Neuronal stem cell (in vitro differentiated cells): ENCODE data around the gene IFFO2.

Experiments
- DNase-seq: peaks from one replicate; pipeline ENCODE4 v3.0.0-alpha.2; 2013; ENCODE audit warnings: low spot score
- H2AFZ ChIP-seq: one replicate; pipeline ENCODE4 v1.6.1; 2013; ENCODE audit warnings: mild to moderate bottlenecking, low read length, inconsistent platforms
- H2AK5ac ChIP-seq: 2 replicates; pipeline ENCODE4 v1.6.1; 2013; ENCODE audit warnings: low read depth, mild to moderate bottlenecking, inconsistent platforms, low read length, moderate library complexity, mixed read lengths
- H2BK120ac ChIP-seq: 2 replicates; pipeline ENCODE4 v1.6.1; 2013; ENCODE audit warnings: low read depth, mild to moderate bottlenecking, inconsistent platforms, low read length, moderate library complexity, mixed read lengths
- H2BK12ac ChIP-seq: one replicate; pipeline ENCODE4 v1.6.1; 2013; ENCODE audit warnings: low read length, inconsistent platforms
- H2BK15ac ChIP-seq: 2 replicates; pipeline ENCODE4 v1.6.1; 2013; ENCODE audit warnings: mild to moderate bottlenecking, low read length, inconsistent platforms, mixed read lengths
- H2BK5ac ChIP-seq: one replicate; pipeline ENCODE4 v1.6.1; 2013; ENCODE audit warnings: inconsistent platforms, mild to moderate bottlenecking, low read length, moderate library complexity
- H3K14ac ChIP-seq: one replicate; pipeline ENCODE4 v1.6.1; 2013; ENCODE audit warnings: low read length, inconsistent platforms
- H3K18ac ChIP-seq: 2 replicates; pipeline ENCODE4 v1.6.1; 2013; ENCODE audit warnings: low read length, inconsistent platforms
- H3K23ac ChIP-seq: 2 replicates; pipeline ENCODE4 v1.6.1; 2013; ENCODE audit warnings: low read depth, mild to moderate bottlenecking, mixed read lengths, low read length, inconsistent platforms; ENCODE audit not compliant: poor library complexity
- H3K27ac ChIP-seq: replicated peaks from 3 replicates; pipeline ENCODE4 v1.5.1; 2013; ENCODE audit warnings: low read length, inconsistent platforms
- H3K27me3 ChIP-seq, 3 experiments: 2 replicates each; pipeline ENCODE4 v1.6.1; 2013; ENCODE audit warnings: low read length in 3 of 3, mild to moderate bottlenecking in 2 of 3, inconsistent platforms in 1 of 3, low read depth in 1 of 3, mixed read lengths in 1 of 3, moderate library complexity in 1 of 3; ENCODE audit not compliant: control insufficient read depth in 3 of 3, insufficient read depth in 3 of 3
- H3K36me3 ChIP-seq, 2 donors: replicated peaks in 1 of 2; 2 replicates each; pipeline ENCODE4 v1.6.1; 2013; ENCODE audit warnings: low read length in 2 of 2; ENCODE audit not compliant: control insufficient read depth in 2 of 2, insufficient read depth in 2 of 2
- H3K4ac ChIP-seq: 2 replicates; pipeline ENCODE4 v1.6.1; 2013; ENCODE audit warnings: inconsistent platforms, mild to moderate bottlenecking, low read length, moderate library complexity
- H3K4me1 ChIP-seq, 2 donors: 1 replicate in 1 of 2; 2 replicates in 1 of 2; pipeline ENCODE4 v1.6.1; 2013; ENCODE audit warnings: low read length in 2 of 2, low read depth in 1 of 2; ENCODE audit not compliant: control insufficient read depth in 2 of 2, insufficient read depth in 1 of 2
- H3K4me2 ChIP-seq: one replicate; pipeline ENCODE4 v1.6.1; 2013; ENCODE audit warnings: mild to moderate bottlenecking, low read length, inconsistent platforms; ENCODE audit not compliant: insufficient read depth, poor library complexity, severe bottlenecking
- H3K4me3 ChIP-seq, 2 donors: 2 replicates each; pipeline ENCODE4 v1.5.1; 2013; ENCODE audit warnings: low read length in 2 of 2, mild to moderate bottlenecking in 2 of 2, inconsistent platforms in 1 of 2, moderate library complexity in 1 of 2
- H3K79me1 ChIP-seq: one replicate; pipeline ENCODE4 v1.6.1; 2013; ENCODE audit warnings: low read depth, mild to moderate bottlenecking, inconsistent platforms, low read length, moderate library complexity
- H3K9ac ChIP-seq: one replicate; pipeline ENCODE4 v1.6.1; 2013; ENCODE audit warnings: mild to moderate bottlenecking, low read depth, low read length, inconsistent platforms; ENCODE audit not compliant: poor library complexity
- H3K9me3 ChIP-seq, 2 donors: replicated peaks in 1 of 2; 2 replicates each; pipeline versions ENCODE3 to v1.6.1; 2013; ENCODE audit warnings: low read length in 2 of 2, mild to moderate bottlenecking in 2 of 2, inconsistent platforms in 1 of 2, low read depth in 1 of 2, mixed read lengths in 1 of 2, moderate library complexity in 1 of 2; ENCODE audit not compliant: control insufficient read depth in 2 of 2, insufficient read depth in 1 of 2
- H4K8ac ChIP-seq: one replicate; pipeline ENCODE4 v1.6.1; 2013; ENCODE audit warnings: low read depth, mild to moderate bottlenecking, inconsistent platforms, low read length, moderate library complexity
- H4K91ac ChIP-seq: one replicate; pipeline ENCODE4 v1.6.1; 2013; ENCODE audit warnings: low read length, low read depth, mild to moderate bottlenecking, inconsistent platforms; ENCODE audit not compliant: poor library complexity
- WGBS, 2 donors: extraction: QIAGEN DNeasy Blood & Tissue Kit; methylation state at CpG; one replicate each; pipeline ENCODE4 v1.1.7; 2013; ENCODE audit warnings: missing lambda C conversion rate in 2 of 2, mixed read lengths in 1 of 2; ENCODE audit not compliant: insufficient read length in 2 of 2, insufficient replicate concordance in 1 of 2; ENCODE audit errors: extremely low coverage in 2 of 2; 5-methylcytosine and 5-hydroxymethylcytosine counted together

IFFO2 gene

GRCh38 chr1:18865176-18865575 is 91.3 kb downstream of the IFFO2 start:
- Histone ChIP-seq H2AK5ac (no peak overlapping the region), H3K18ac (peak overlapping the region; percentile 69), H4K8ac (no peak overlapping the region), H3K27me3 (peaks cover 0 to 49% (median 0%) of the 10 kb centered on the region in 3 experiments), H3K4ac (no peak overlapping the region), H3K4me1 (no peaks in the 10 kb centered on the region), H3K14ac (no peak overlapping the region), H2BK120ac (no peak overlapping the region), H3K9me3 (no peaks in the 10 kb centered on the region), H3K9ac (peak overlapping the region; percentile 75), H2BK5ac (no peak overlapping the region), H2BK12ac (no peak overlapping the region), H2BK15ac (no peak overlapping the region), H3K4me2 (no peak overlapping the region), H3K4me3 (peak overlapping the region in 1 of 2 donors; percentile 13), H3K36me3 (no peaks in the 10 kb centered on the region), H4K91ac (no peak overlapping the region), H3K27ac (no peak overlapping the region), H3K23ac (no peak overlapping the region), H3K79me1 (peaks cover 2% of the 10 kb centered on the region), H2AFZ (no peak overlapping the region)
- DNase-seq: no peak
- WGBS, 2 donors: no CpG with 5 or more reads among the region's 9 CpGs

GRCh38 chr1:18861590-18861989 is 94.9 kb downstream of the IFFO2 start:
- H3K9me3 ChIP-seq: peaks cover 0 to 5% of the 10 kb centered on the region in 2 donors
- H2AK5ac ChIP-seq: no peak overlapping the region
- no CpG with 5 or more reads among the region's 8 CpGs for WGBS, 2 donors
- H4K91ac ChIP-seq: no peak overlapping the region
- no peak overlapping the region for H2BK12ac ChIP-seq
- no peak overlapping the region for H2BK5ac ChIP-seq
- H3K36me3 ChIP-seq: no peaks in the 10 kb centered on the region
- peaks cover 2% of the 10 kb centered on the region for H3K79me1 ChIP-seq
- no peak for DNase-seq
- no peak overlapping the region for H3K9ac ChIP-seq
- H3K4ac ChIP-seq: no peak overlapping the region
- H3K23ac ChIP-seq: no peak overlapping the region
- H3K4me1 ChIP-seq: no peaks in the 10 kb centered on the region
- no peak overlapping the region for H2BK15ac ChIP-seq
- H2BK120ac ChIP-seq: no peak overlapping the region
- H3K14ac ChIP-seq: no peak overlapping the region
- H3K18ac ChIP-seq: peak overlapping the region; percentile 41
- no peak overlapping the region for H3K4me2 ChIP-seq
- no peak overlapping the region for H4K8ac ChIP-seq
- peaks cover 0 to 44% (median 0%) of the 10 kb centered on the region in 3 experiments for H3K27me3 ChIP-seq
- no peak overlapping the region for H2AFZ ChIP-seq
- no peak overlapping the region for H3K27ac ChIP-seq
- no peak overlapping the region for H3K4me3 ChIP-seq

DNA sequence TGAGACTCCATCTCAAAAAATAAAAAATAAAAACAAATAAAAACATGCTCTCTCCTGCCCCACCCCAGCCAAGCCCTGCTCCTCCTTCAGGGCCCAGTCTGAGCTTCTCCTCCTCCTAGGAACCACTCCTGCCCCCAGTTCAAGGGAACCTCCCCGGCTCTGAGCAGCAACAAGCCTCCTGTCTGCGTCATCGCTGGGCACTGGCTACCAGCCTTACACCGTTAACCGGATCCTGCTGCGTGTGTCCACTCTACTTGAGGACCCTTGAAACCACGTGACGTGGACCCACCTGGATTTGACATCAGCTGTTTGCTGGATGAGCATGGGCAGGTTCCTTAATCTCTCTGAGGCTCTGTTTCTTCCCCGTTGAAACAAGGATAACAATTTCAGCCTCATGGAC is 95.4 kb downstream of the IFFO2 start:
- Histone ChIP-seq H2BK15ac (no peak overlapping the region), H3K9me3 (peaks cover 0 to 5% of the 10 kb centered on the region in 2 donors), H3K79me1 (peaks cover 2% of the 10 kb centered on the region), H4K91ac (no peak overlapping the region), H4K8ac (no peak overlapping the region), H3K18ac (no peak overlapping the region), H3K14ac (no peak overlapping the region), H3K27me3 (peaks cover 0 to 40% (median 0%) of the 10 kb centered on the region in 3 experiments), H3K9ac (no peak overlapping the region), H2AK5ac (no peak overlapping the region), H3K4me2 (no peak overlapping the region), H2BK12ac (no peak overlapping the region), H3K23ac (no peak overlapping the region), H2BK5ac (no peak overlapping the region), H2AFZ (no peak overlapping the region), H3K27ac (no peak overlapping the region), H3K4me3 (peak overlapping the region in 1 of 2 donors; percentile 59), H3K4ac (no peak overlapping the region), H3K36me3 (no peaks in the 10 kb centered on the region), H3K4me1 (no peaks in the 10 kb centered on the region), H2BK120ac (no peak overlapping the region)
- WGBS, 2 donors: no CpG with 5 or more reads among the region's 9 CpGs
- no peak for DNase-seq

GRCh38 chr1:18859560-18859959 is 96.9 kb downstream of the IFFO2 start, which contains the start of gene TAS1R2:
TAS1R2 (minus strand) TSS chr1:18859660; CDS start chr1:18859660, 0 bp downstream.
- no peak within 1 kb of the TSS for H3K14ac ChIP-seq
- no peak within 1 kb of the TSS for H2BK15ac ChIP-seq
- H3K4me1 ChIP-seq: no peaks in the 10 kb centered on the region
- no peak within 1 kb of the TSS for H2BK12ac ChIP-seq
- DNase-seq: no peak
- no peak within 1 kb of the TSS for H3K4me2 ChIP-seq
- H3K79me1 ChIP-seq: no peaks in the 10 kb centered on the region
- no CpG with 5 or more reads among the region's 4 CpGs for WGBS, 2 donors
- peaks cover 0 to 25% (median 0%) of the 10 kb centered on the region in 3 experiments for H3K27me3 ChIP-seq
- H3K4ac ChIP-seq: no peak within 1 kb of the TSS
- no peak within 1 kb of the TSS for H2BK120ac ChIP-seq
- peak within 1 kb of the TSS; percentile 17 for H3K9ac ChIP-seq
- no peak within 1 kb of the TSS for H3K18ac ChIP-seq
- H2AFZ ChIP-seq: no peak within 1 kb of the TSS
- no peak within 1 kb of the TSS for H3K27ac ChIP-seq
- no peak within 1 kb of the TSS for H2AK5ac ChIP-seq
- no peak within 1 kb of the TSS for H4K8ac ChIP-seq
- H3K36me3 ChIP-seq: no peaks in the 10 kb centered on the region
- H3K9me3 ChIP-seq: peaks cover 0 to 5% of the 10 kb centered on the region in 2 donors
- H4K91ac ChIP-seq: no peak within 1 kb of the TSS
- H3K4me3 ChIP-seq: no peak within 1 kb of the TSS
- H3K23ac ChIP-seq: no peak within 1 kb of the TSS
- H2BK5ac ChIP-seq: no peak within 1 kb of the TSS
